ENCODE data around the gene TRABD2B.

The TRABD2B gene

GRCh38 chr1:47840393-47841190 is 156.6 kb downstream of the TRABD2B start:
- TF ChIP-seq EZH2phosphoT487 (conservative IDR thresholded peaks at IDR 0.05; ENCODE audit: low read length) (no peak), CTCF (IDR thresholded peaks at IDR 0.05; ENCODE audit: insufficient read depth, low read length, poor library complexity, severe bottlenecking) (no peak)
- Histone ChIP-seq H3K36me3 (ENCODE audit: low read length) (no peaks in the 10 kb centered on the region), H3K79me2 (ENCODE audit: insufficient read depth, low read length) (no peaks in the 10 kb centered on the region), H2AFZ (ENCODE audit: low read depth, low read length, severe bottlenecking) (no peak overlapping the region), H3K4me2 (ENCODE audit: low read depth, low read length, poor library complexity, severe bottlenecking) (no peak overlapping the region), H3F3A (ENCODE audit: insufficient read depth) (no peaks in the 10 kb centered on the region), H3K9me2 (replicated peaks; ENCODE audit: insufficient read depth, low read length) (no peaks in the 10 kb centered on the region), H3K9me3 (ENCODE audit: insufficient read depth, low read length) (peaks cover 2% of the 10 kb centered on the region), H4K20me1 (ENCODE audit: low read depth, low read length) (no peaks in the 10 kb centered on the region), H3K27ac (ENCODE audit: low read depth, low read length) (no peak overlapping the region), H3K27me3 (ENCODE audit: low read length) (no peaks in the 10 kb centered on the region), H3K4me3 (ENCODE audit: insufficient read depth, low read length, poor library complexity, severe bottlenecking) (no peak overlapping the region), H3K9ac (ENCODE audit: low read length) (no peak overlapping the region)

GRCh38 chr1:47839433-47839760 is 157.8 kb downstream of the TRABD2B start:
- Histone ChIP-seq H2AFZ (ENCODE audit: low read depth, low read length, severe bottlenecking) (no peak overlapping the region), H3K4me3 (ENCODE audit: insufficient read depth, low read length, poor library complexity, severe bottlenecking) (no peak overlapping the region), H3K9ac (ENCODE audit: low read length) (no peak overlapping the region), H4K20me1 (ENCODE audit: low read depth, low read length) (no peaks in the 10 kb centered on the region), H3K79me2 (ENCODE audit: insufficient read depth, low read length) (no peaks in the 10 kb centered on the region), H3K27ac (ENCODE audit: low read depth, low read length) (no peak overlapping the region), H3F3A (ENCODE audit: insufficient read depth) (no peaks in the 10 kb centered on the region), H3K27me3 (ENCODE audit: low read length) (no peaks in the 10 kb centered on the region), H3K36me3 (ENCODE audit: low read length) (peaks cover 2% of the 10 kb centered on the region; the same call in 1 of the 2 replicates), H3K9me3 (ENCODE audit: insufficient read depth, low read length) (peaks cover 9% of the 10 kb centered on the region), H3K9me2 (replicated peaks; ENCODE audit: insufficient read depth, low read length) (no peaks in the 10 kb centered on the region), H3K4me2 (ENCODE audit: low read depth, low read length, poor library complexity, severe bottlenecking) (no peak overlapping the region)
- TF ChIP-seq EZH2phosphoT487 (conservative IDR thresholded peaks at IDR 0.05; ENCODE audit: low read length) (no peak), CTCF (IDR thresholded peaks at IDR 0.05; ENCODE audit: insufficient read depth, low read length, poor library complexity, severe bottlenecking) (no peak)

GRCh38 chr1:47838562-47839432 is 158.4 kb downstream of the TRABD2B start:
- Histone ChIP-seq H3K9ac (ENCODE audit: low read length) (no peak overlapping the region), H3K27ac (ENCODE audit: low read depth, low read length) (no peak overlapping the region), H2AFZ (ENCODE audit: low read depth, low read length, severe bottlenecking) (no peak overlapping the region), H3K27me3 (ENCODE audit: low read length) (no peaks in the 10 kb centered on the region), H3K9me3 (ENCODE audit: insufficient read depth, low read length) (peaks cover 9% of the 10 kb centered on the region), H4K20me1 (ENCODE audit: low read depth, low read length) (no peaks in the 10 kb centered on the region), H3F3A (ENCODE audit: insufficient read depth) (no peaks in the 10 kb centered on the region), H3K9me2 (replicated peaks; ENCODE audit: insufficient read depth, low read length) (no peaks in the 10 kb centered on the region), H3K36me3 (ENCODE audit: low read length) (peaks cover 2% of the 10 kb centered on the region; the same call in 1 of the 2 replicates), H3K4me3 (ENCODE audit: insufficient read depth, low read length, poor library complexity, severe bottlenecking) (no peak overlapping the region), H3K79me2 (ENCODE audit: insufficient read depth, low read length) (no peaks in the 10 kb centered on the region), H3K4me2 (ENCODE audit: low read depth, low read length, poor library complexity, severe bottlenecking) (no peak overlapping the region)
- TF ChIP-seq CTCF (IDR thresholded peaks at IDR 0.05; ENCODE audit: insufficient read depth, low read length, poor library complexity, severe bottlenecking) (no peak), EZH2phosphoT487 (conservative IDR thresholded peaks at IDR 0.05; ENCODE audit: low read length) (no peak)
